Mesenchymal stem cell (in vitro differentiated cells and primary cell): ENCODE measurements around the gene ATF7.
"Not testable (repeated sequence)": the region's sequence is repeated elsewhere in the genome, so short reads cannot be mapped to it uniquely, and the experiment has no call there.

Experiments
- DNase-seq: peaks from one replicate; pipeline ENCODE4 v3.0.0-alpha.2; 2013
- H2AFZ ChIP-seq: one replicate; pipeline ENCODE4 v1.6.1; 2013; ENCODE audit warnings: low read depth, mild to moderate bottlenecking, control low read depth, inconsistent platforms, low read length, moderate library complexity
- H2AK5ac ChIP-seq: 2 replicates; pipeline ENCODE4 v1.6.1; 2013; ENCODE audit warnings: low read length, moderate library complexity, mild to moderate bottlenecking, inconsistent platforms; ENCODE audit not compliant: severe bottlenecking
- H2BK120ac ChIP-seq: one replicate; pipeline ENCODE4 v1.6.1; 2013; ENCODE audit warnings: low read depth, mild to moderate bottlenecking, inconsistent platforms, low read length, moderate library complexity
- H2BK12ac ChIP-seq, 2 experiments: one replicate each; pipeline ENCODE4 v1.6.1; 2013; ENCODE audit warnings: inconsistent platforms in 2 of 2, low read length in 2 of 2, mild to moderate bottlenecking in 2 of 2, moderate library complexity in 2 of 2, control low read depth in 1 of 2
- H2BK15ac ChIP-seq: one replicate; pipeline ENCODE4 v1.6.1; 2013; ENCODE audit warnings: mild to moderate bottlenecking, low read depth, inconsistent platforms; ENCODE audit not compliant: poor library complexity, severe bottlenecking
- H2BK5ac ChIP-seq: 2 replicates; pipeline ENCODE4 v1.6.1; 2013; ENCODE audit warnings: low read depth, mild to moderate bottlenecking, low read length, control low read depth, inconsistent platforms; ENCODE audit not compliant: poor library complexity, severe bottlenecking
- H3K14ac ChIP-seq, 2 experiments: one replicate each; pipeline ENCODE4 v1.6.1; 2013; ENCODE audit warnings: inconsistent platforms in 2 of 2, low read length in 2 of 2, control low read depth in 1 of 2, mild to moderate bottlenecking in 1 of 2, moderate library complexity in 1 of 2
- H3K18ac ChIP-seq, 2 experiments: one replicate each; pipeline ENCODE4 v1.6.1; 2013; ENCODE audit warnings: inconsistent platforms in 2 of 2, low read length in 2 of 2, control low read depth in 1 of 2, low read depth in 1 of 2, mild to moderate bottlenecking in 1 of 2
- H3K23ac ChIP-seq, 2 experiments: one replicate each; pipeline ENCODE4 v1.6.1; 2013; ENCODE audit warnings: inconsistent platforms in 2 of 2, low read length in 2 of 2, mild to moderate bottlenecking in 2 of 2, moderate library complexity in 2 of 2, control low read depth in 1 of 2
- H3K27ac ChIP-seq: 2 replicates; pipeline ENCODE4 v1.5.1; 2013; ENCODE audit warnings: mild to moderate bottlenecking, moderate library complexity, low read length, control low read depth, inconsistent platforms; ENCODE audit not compliant: poor library complexity, severe bottlenecking
- H3K27me3 ChIP-seq, 2 experiments: 2 replicates each; pipeline versions ENCODE4 v1.6.1 to v1.7.0; 2013; ENCODE audit warnings: low read length in 2 of 2, mild to moderate bottlenecking in 2 of 2, moderate library complexity in 2 of 2, control low read depth in 1 of 2, inconsistent platforms in 1 of 2; ENCODE audit not compliant: control insufficient read depth in 1 of 2, insufficient read depth in 1 of 2
- H3K36me3 ChIP-seq, 2 experiments: 2 replicates each; pipeline versions ENCODE4 v1.6.1 to v1.7.0; 2013; ENCODE audit warnings: low read length in 2 of 2, control low read depth in 1 of 2, inconsistent platforms in 1 of 2, low read depth in 1 of 2, mild to moderate bottlenecking in 1 of 2; ENCODE audit not compliant: insufficient read depth in 2 of 2, control insufficient read depth in 1 of 2
- H3K4ac ChIP-seq, 2 experiments: one replicate each; pipeline ENCODE4 v1.6.1; 2013; ENCODE audit warnings: inconsistent platforms in 2 of 2, low read length in 2 of 2, mild to moderate bottlenecking in 2 of 2, moderate library complexity in 2 of 2, control low read depth in 1 of 2, low read depth in 1 of 2
- H3K4me1 ChIP-seq: 2 replicates; pipeline ENCODE4 v1.6.1; 2013; ENCODE audit warnings: low read depth, low read length, control low read depth; ENCODE audit not compliant: control insufficient read depth, insufficient read depth
- H3K4me2 ChIP-seq: 2 replicates; pipeline ENCODE4 v1.6.1; 2013; ENCODE audit warnings: low read length, mild to moderate bottlenecking, inconsistent platforms; ENCODE audit not compliant: poor library complexity, severe bottlenecking
- H3K4me3 ChIP-seq, 2 experiments: 2 replicates each; pipeline versions ENCODE4 v1.5.1 to v1.7.0; 2013; ENCODE audit warnings: low read length in 2 of 2, mild to moderate bottlenecking in 2 of 2, control low read depth in 1 of 2, low read depth in 1 of 2; ENCODE audit not compliant: insufficient read depth in 1 of 2
- H3K79me1 ChIP-seq: replicated peaks from 2 replicates; pipeline ENCODE4 v1.6.1; 2013; ENCODE audit warnings: mild to moderate bottlenecking, control low read depth, low read length, inconsistent platforms; ENCODE audit not compliant: poor library complexity, severe bottlenecking
- H3K9ac ChIP-seq: 2 replicates; pipeline ENCODE4 v1.7.0; 2013; ENCODE audit warnings: mild to moderate bottlenecking, low read length, moderate library complexity
- H3K9me3 ChIP-seq: 2 replicates; pipeline ENCODE4 v1.7.0; 2013; ENCODE audit warnings: mild to moderate bottlenecking, low read length; ENCODE audit not compliant: control insufficient read depth
- H4K8ac ChIP-seq: one replicate; pipeline ENCODE4 v1.6.1; 2013; ENCODE audit warnings: inconsistent platforms, mild to moderate bottlenecking, low read length, moderate library complexity
- H4K91ac ChIP-seq: one replicate; pipeline ENCODE4 v1.6.1; 2013; ENCODE audit warnings: mild to moderate bottlenecking, low read length, inconsistent platforms
- WGBS: methylation state at CpG from one replicate; pipeline ENCODE4 v1.1.7; 2013; ENCODE audit warnings: mixed read lengths; 5-methylcytosine and 5-hydroxymethylcytosine counted together

Gene ATF7

DNA sequence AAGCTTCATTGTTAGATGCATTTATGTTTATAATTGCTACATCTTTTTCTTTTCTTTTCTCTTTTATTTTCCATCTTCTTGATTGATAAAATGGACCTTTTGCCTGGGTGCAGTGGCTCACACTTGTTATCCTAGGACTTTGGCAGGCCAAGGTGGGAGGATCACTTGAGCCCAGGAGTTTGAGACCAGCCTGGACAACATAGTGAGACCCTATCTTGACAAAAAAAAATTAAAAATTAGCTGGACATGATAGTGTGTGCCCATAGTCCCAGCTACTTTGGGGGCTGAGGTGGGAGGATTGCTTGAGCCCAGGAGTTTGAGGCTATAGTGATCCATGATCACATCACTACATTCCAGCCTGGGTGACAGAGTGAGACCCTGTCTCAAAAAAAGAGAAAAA lies 9.5 kb upstream of the ATF7 start:
- not testable (repeated sequence) for H2BK12ac ChIP-seq, H2BK5ac ChIP-seq, H3K4me1 ChIP-seq, H3K4ac ChIP-seq, H4K91ac ChIP-seq, DNase-seq, H2AFZ ChIP-seq, H3K27ac ChIP-seq, H2BK15ac ChIP-seq, H3K18ac ChIP-seq, H3K9ac ChIP-seq, H3K79me1 ChIP-seq, H3K4me2 ChIP-seq, H2BK120ac ChIP-seq, H2AK5ac ChIP-seq, H3K14ac ChIP-seq, H4K8ac ChIP-seq, H3K36me3 ChIP-seq, H3K23ac ChIP-seq, H3K4me3 ChIP-seq, H3K27me3 ChIP-seq, H3K9me3 ChIP-seq

DNA sequence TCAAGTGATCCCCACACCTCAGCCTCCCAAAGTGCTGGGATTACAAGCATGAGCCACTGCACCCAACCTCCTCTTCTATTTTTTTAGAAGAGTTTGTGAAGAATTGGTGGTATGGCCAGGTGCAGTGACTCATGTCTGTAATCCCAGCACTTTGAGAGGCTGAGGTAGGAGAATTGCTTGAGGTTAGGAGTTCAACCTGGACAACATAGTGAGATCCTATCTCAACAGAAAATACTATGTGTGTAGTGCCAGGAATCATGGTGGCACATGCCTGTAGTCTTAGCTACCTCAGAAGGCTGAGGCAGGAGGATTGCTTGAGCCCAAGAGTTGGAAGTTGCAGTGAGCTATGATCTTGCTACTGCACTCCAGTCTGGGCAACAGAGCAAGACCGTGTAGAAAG lies 5.5 kb upstream of the ATF7 start:
- no peak overlapping the region for H3K4ac ChIP-seq

DNA sequence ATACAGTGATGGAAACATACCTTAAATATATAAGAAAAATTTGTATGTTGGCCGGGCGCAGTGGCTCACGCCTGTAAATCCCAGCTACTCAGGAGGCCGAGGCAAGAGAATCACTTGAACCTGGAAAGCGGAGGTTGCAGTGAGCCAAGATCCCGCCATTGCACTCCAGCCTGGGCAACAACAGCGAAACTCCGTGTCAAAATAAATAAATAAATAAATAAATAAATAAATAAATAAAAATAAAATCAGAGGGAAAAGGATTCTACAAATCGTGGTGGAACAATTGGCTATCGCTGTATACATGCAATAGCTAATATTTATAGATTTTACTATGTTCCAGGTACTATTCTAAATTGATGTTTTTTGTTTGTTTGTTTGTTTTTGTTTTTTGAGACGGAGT lies 1.7 kb upstream of the ATF7 start:
- no peak overlapping the region for H3K18ac ChIP-seq
- no peak overlapping the region for H3K27ac ChIP-seq
- no peak overlapping the region for H3K4ac ChIP-seq
- no peak overlapping the region for H2BK15ac ChIP-seq
- no peak overlapping the region for H4K8ac ChIP-seq
- WGBS = 97% methylated on average over 6 of the region's 11 CpGs
- H3K9me3 ChIP-seq = peaks cover 4% of the 10 kb centered on the region
- H2AFZ ChIP-seq = no peak overlapping the region
- H3K36me3 ChIP-seq = no peaks in the 10 kb centered on the region
- H3K4me3 ChIP-seq = no peak overlapping the region
- H3K4me2 ChIP-seq = no peak overlapping the region
- H3K9ac ChIP-seq = no peak overlapping the region
- H3K4me1 ChIP-seq = no peaks in the 10 kb centered on the region
- no peak overlapping the region for H2BK5ac ChIP-seq
- H2BK120ac ChIP-seq = no peak overlapping the region
- no peaks in the 10 kb centered on the region for H3K79me1 ChIP-seq
- no peaks in the 10 kb centered on the region for H3K27me3 ChIP-seq
- H2BK12ac ChIP-seq = no peak overlapping the region
- H3K14ac ChIP-seq = no peak overlapping the region
- H3K23ac ChIP-seq = no peak overlapping the region
- H4K91ac ChIP-seq = no peak overlapping the region
- no peak for DNase-seq
- no peak overlapping the region for H2AK5ac ChIP-seq

More for the DNA sequence above, 5.5 kb upstream of the ATF7 start:
- Histone ChIP-seq H2BK15ac (no peak overlapping the region), H3K36me3 (no peaks in the 10 kb centered on the region), H2AFZ (no peak overlapping the region), H3K27me3 (no peaks in the 10 kb centered on the region), H3K27ac (no peak overlapping the region), H4K8ac (no peak overlapping the region), H2BK12ac (no peak overlapping the region), H3K18ac (no peak overlapping the region), H2BK5ac (no peak overlapping the region), H3K23ac (no peak overlapping the region), H4K91ac (no peak overlapping the region), H3K4me2 (no peak overlapping the region), H2AK5ac (no peak overlapping the region), H3K4me3 (no peak overlapping the region), H3K14ac (no peak overlapping the region), H3K4me1 (no peaks in the 10 kb centered on the region), H3K79me1 (no peaks in the 10 kb centered on the region), H3K9ac (no peak overlapping the region), H2BK120ac (no peak overlapping the region), H3K9me3 (peaks cover 4% of the 10 kb centered on the region)
- no peak for DNase-seq
- WGBS = 87% methylated on average over 1 of the region's 1 CpG

DNA sequence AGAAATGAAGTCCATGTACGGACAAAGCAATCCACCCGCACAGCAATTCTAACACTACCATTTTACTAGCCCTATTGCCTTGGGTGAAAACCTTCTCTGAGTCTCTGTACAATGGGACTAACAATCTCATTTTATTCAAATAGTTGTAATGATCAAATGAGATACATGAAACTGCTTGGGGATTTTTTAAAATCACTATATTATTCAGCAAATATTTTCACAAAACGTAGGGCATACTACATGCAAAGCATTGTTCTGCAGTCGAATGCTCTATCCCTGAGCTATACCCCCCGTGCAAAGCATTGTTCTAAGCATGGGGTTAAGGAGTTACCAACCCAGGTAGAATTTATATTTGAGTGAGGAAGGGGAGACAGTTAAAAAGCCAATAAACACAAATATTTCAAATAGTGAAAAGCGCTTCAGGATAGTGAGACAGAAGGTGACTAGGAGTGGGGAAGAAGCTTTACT lies 554 bp upstream of the ATF7 start:
- peak overlapping the region; percentile 98 for H3K9ac ChIP-seq
- H2AK5ac ChIP-seq = no peak overlapping the region
- no peak overlapping the region for H3K27ac ChIP-seq
- peaks cover 1% of the 10 kb centered on the region for H3K4me1 ChIP-seq
- H2BK12ac ChIP-seq = no peak overlapping the region
- H3K14ac ChIP-seq = no peak overlapping the region
- H4K91ac ChIP-seq = no peak overlapping the region
- DNase-seq = no peak
- no peak overlapping the region for H3K23ac ChIP-seq
- H2BK120ac ChIP-seq = no peak overlapping the region
- no peak overlapping the region for H2BK5ac ChIP-seq
- 39% methylated on average over 6 of the region's 6 CpGs for WGBS
- no peak overlapping the region for H2BK15ac ChIP-seq
- H3K4ac ChIP-seq = peak overlapping the region in 1 of 2 experiments; percentile 37
- peaks cover 2% of the 10 kb centered on the region for H3K79me1 ChIP-seq
- H3K27me3 ChIP-seq = no peaks in the 10 kb centered on the region
- H3K18ac ChIP-seq = no peak overlapping the region
- peak overlapping the region; percentile 82 for H3K4me2 ChIP-seq
- H3K4me3 ChIP-seq = peak overlapping the region in 1 of 2 experiments; percentile 91
- no peaks in the 10 kb centered on the region for H3K36me3 ChIP-seq
- H3K9me3 ChIP-seq = peaks cover 4% of the 10 kb centered on the region
- no peak overlapping the region for H4K8ac ChIP-seq
- no peak overlapping the region for H2AFZ ChIP-seq
